Mammary epithelial cell (primary cell): Measurements from ENCODE around the gene COL20A1.

Experiments
- CTCF ChIP-seq, 2 donors: IDR thresholded peaks in 1 of 2; conservative IDR thresholded peaks in 1 of 2; 2 replicates each; pipeline ENCODE4 v1.5.1; 2011 to 2012; ENCODE audit warnings: inconsistent platforms in 2 of 2, low read length in 2 of 2, mild to moderate bottlenecking in 2 of 2, control low read depth in 1 of 2, low read depth in 1 of 2; ENCODE audit not compliant: insufficient read depth in 1 of 2; ENCODE audit errors: extremely low read depth in 1 of 2
- EZH2 ChIP-seq: IDR thresholded peaks from 2 replicates; pipeline ENCODE4 v1.6.1; 2012; ENCODE audit warnings: low read length, inconsistent platforms, borderline replicate concordance

- TF ChIP-seq EZH2 (no peak), CTCF (conservative IDR thresholded peaks at IDR 0.05 in 1 of 2, IDR thresholded peaks at IDR 0.05 in 1 of 2; ENCODE audit: extremely low read depth in 1 of 2, insufficient read depth in 1 of 2, low read depth in 1 of 2, low read length in 2 of 2) (no peak)
Measured at GRCh38 chr20:63378626-63379025, 85.6 kb downstream of the COL20A1 start.
